Right lobe of liver (tissue), 6 donors: ENCODE data around the gene LILRA6. TPM values are rescaled to one million over a fixed set of nuclear protein-coding genes. Genes with fewer than 3 reads are reported as not detected.
A peak's percentile ranks its signal among the peaks of the same experiment; 100 is the strongest.
"Not testable (repeated sequence)": the region's sequence is repeated elsewhere in the genome, so short reads cannot be mapped to it uniquely, and the experiment has no call there.

ENCODE experiments used
- ATAC-seq, 4 donors: fragments of 200-7000 bp; cut with Tn5 transposase; one replicate each; pipeline ENCODE4 v1.9.1; 2020; ENCODE audit warnings: mild to moderate bottlenecking in 4 of 4, moderate library complexity in 4 of 4
- DNase-seq, 3 donors: peaks; one replicate each; pipeline ENCODE4 v3.0.0-alpha.2; 2020
- H3K27ac ChIP-seq, 3 donors: fragments of 200-600 bp; one replicate each; pipeline ENCODE4 v1.8.0; 2022
- H3K27me3 ChIP-seq, 2 donors: fragments of 200-600 bp; one replicate each; pipeline ENCODE4 v1.8.0; 2022
- H3K36me3 ChIP-seq, 4 donors: fragments of 200-600 bp; sonication (generic) in 1 of 4; one replicate each; pipeline versions ENCODE4 v1.5.1 to v1.8.0; 2017 to 2022; ENCODE audit warnings: control low read depth in 1 of 4
- H3K4me1 ChIP-seq, 4 donors: fragments of 200-600 bp; sonication (generic) in 1 of 4; one replicate each; pipeline versions ENCODE4 v1.5.1 to v1.8.0; 2017 to 2022; ENCODE audit warnings: control low read depth in 1 of 4
- H3K4me3 ChIP-seq, 3 donors: fragments of 200-600 bp; one replicate each; pipeline ENCODE4 v1.8.0; 2022
- H3K9me3 ChIP-seq, 4 donors: fragments of 200-600 bp; sonication (generic) in 1 of 4; one replicate each; pipeline versions ENCODE4 v1.5.1 to v1.8.0; 2017 to 2022; ENCODE audit warnings: control low read depth in 1 of 4
- POLR2A ChIP-seq: fragments of 450-650 bp; IDR thresholded peaks from one replicate; pipeline ENCODE4 v1.6.1; 2017; ENCODE audit warnings: antibody characterized with exemption, mild to moderate bottlenecking
- WGBS: methylation state at CpG from one replicate; pipeline ENCODE4 v1.1.6; 2018; ENCODE audit warnings: low coverage, low lambda C conversion rate; ENCODE audit not compliant: insufficient coverage; ENCODE audit errors: missing lambda C conversion rate; 5-methylcytosine and 5-hydroxymethylcytosine counted together
- intact Hi-C, 2 donors: fragments of 100-400 bp; cut with DNase I; formaldehyde crosslinking; loops; one replicate each; pipeline versions ENCODE4 v1.11.2 to v1.14.1; 2022
- total RNA-seq, 6 experiments: library from RNA; depleted of rRNA in 2 of 6; stranded (reverse); fragments of >200 nt in 2 of 6; fragmentation: NEBNext Ultra II Directional in 3 of 6; extraction: Animal tissue kit (Norgen Biotek cat#: 25700) in 3 of 6; gene quantifications; one replicate each; pipeline versions ENCODE4 v1.1.0 to v1.2.4, GENCODE V29; 2016 to 2023
- TF ChIP-seq, protein P1 (sequence below), 4 donors: fragments of 200-600 bp in 3 of 4; fragments of 450-650 bp in 1 of 4; IDR thresholded peaks; one replicate each; pipeline versions ENCODE4 v1.5.1 to v1.8.0; 2016 to 2022; ENCODE audit warnings: antibody characterized with exemption in 4 of 4, mild to moderate bottlenecking in 2 of 4
- donor health status: DM: no; HTN: yes; CAD: no.
- donor health status: DM: no; HTN: no; CAD: no.
- donor health status: DM: no; HTN: no; CAD: no.
- donor health status: DM: no; HTN: yes; CAD: no.
- donor health status: DM: no; HTN: yes; CAD: no.

The LILRA6 gene
- total RNA-seq, 6 experiments from 2014 or later = 0.61 to 4.9 (median 0.98) TPM

DNA sequence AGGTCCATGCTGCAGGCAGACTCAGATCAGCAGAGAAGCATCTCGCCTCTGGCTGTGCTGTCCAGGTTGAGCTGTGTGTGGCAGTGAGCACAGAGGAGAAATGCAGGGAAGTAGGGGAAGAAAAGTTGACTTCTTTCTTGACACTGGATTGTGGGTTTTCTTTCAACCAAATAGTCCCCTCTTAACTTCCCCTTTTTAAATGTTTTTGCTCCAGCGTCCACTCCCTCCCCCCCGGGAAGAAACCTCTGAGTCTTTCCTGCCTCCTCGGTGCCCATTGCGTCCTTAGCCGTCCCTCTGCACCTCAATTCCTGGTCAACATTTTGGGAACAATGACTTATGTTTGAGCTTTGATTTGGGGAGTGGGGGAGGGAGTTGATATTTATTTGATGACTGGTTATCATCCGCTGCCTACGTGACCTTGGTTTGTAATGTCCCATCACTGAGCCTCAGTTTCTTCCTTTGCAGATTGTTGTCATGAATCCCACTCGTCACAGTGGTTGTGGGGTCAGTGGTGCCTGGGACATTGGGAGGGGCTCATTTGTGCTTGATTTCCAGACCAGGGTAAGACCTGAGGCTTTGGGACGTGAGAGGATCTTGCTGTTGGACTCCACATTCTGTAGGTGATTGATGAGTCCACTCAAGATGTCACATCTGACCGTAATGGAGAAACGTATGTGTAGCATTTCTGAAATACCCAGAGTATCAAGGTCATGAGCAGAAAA lies 38.6 kb upstream of the LILRA6 start, which contains the start of gene LILRB2:
LILRB2 (minus strand) TSS at position 104 of the 722 bp plus-strand sequence. CDS start 614 bp downstream, outside the sequence.
- Histone ChIP-seq H3K4me3 (peak within 1 kb of the TSS in 2 of 3 donors; percentile 11 to 21), H3K27ac (peak within 1 kb of the TSS in 2 of 3 donors; percentile 28 to 47), H3K9me3 (no peaks in the 10 kb centered on the region), H3K27me3 (no peaks in the 10 kb centered on the region), H3K4me1 (no peaks in the 10 kb centered on the region), H3K36me3 (no peaks in the 10 kb centered on the region)
- TF ChIP-seq, protein P1, sequence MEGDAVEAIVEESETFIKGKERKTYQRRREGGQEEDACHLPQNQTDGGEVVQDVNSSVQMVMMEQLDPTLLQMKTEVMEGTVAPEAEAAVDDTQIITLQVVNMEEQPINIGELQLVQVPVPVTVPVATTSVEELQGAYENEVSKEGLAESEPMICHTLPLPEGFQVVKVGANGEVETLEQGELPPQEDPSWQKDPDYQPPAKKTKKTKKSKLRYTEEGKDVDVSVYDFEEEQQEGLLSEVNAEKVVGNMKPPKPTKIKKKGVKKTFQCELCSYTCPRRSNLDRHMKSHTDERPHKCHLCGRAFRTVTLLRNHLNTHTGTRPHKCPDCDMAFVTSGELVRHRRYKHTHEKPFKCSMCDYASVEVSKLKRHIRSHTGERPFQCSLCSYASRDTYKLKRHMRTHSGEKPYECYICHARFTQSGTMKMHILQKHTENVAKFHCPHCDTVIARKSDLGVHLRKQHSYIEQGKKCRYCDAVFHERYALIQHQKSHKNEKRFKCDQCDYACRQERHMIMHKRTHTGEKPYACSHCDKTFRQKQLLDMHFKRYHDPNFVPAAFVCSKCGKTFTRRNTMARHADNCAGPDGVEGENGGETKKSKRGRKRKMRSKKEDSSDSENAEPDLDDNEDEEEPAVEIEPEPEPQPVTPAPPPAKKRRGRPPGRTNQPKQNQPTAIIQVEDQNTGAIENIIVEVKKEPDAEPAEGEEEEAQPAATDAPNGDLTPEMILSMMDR (IDR thresholded peaks at IDR 0.05) = no peak
- TF ChIP-seq POLR2A = no peak
- ATAC-seq (peak in 3 of 4 donors; percentile 29 to 57 (median 53)), DNase-seq (no peak)
- WGBS = 40% methylated on average over 12 of the region's 12 CpGs
- intact Hi-C loops = no loop called here

DNA sequence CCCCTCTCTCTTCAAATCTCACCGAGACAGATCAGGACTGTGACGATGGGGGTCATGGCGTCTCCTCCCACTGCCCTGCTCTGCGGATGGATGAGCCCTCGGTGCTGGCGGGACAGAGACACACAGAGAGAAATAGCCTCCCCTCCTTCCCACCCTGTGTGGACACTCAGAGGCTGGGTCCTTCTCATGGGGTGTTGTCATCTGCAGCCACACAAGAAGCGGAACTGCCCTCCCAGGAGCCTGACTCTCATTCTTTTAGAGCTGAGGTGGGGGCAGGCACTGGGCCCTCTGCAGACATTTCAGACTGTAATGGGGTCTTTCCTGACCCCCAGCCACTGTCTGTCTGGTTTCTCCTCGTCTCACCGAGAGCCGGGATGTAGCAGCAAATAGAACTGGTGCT lies 37.9 kb upstream of the LILRA6 start:
- DNase-seq = not testable (repeated sequence)
- ATAC-seq = peak; percentile 52 to 71 (median 59)
- peak overlapping the region in 2 of 3 donors; percentile 28 to 47 for H3K27ac ChIP-seq

DNA sequence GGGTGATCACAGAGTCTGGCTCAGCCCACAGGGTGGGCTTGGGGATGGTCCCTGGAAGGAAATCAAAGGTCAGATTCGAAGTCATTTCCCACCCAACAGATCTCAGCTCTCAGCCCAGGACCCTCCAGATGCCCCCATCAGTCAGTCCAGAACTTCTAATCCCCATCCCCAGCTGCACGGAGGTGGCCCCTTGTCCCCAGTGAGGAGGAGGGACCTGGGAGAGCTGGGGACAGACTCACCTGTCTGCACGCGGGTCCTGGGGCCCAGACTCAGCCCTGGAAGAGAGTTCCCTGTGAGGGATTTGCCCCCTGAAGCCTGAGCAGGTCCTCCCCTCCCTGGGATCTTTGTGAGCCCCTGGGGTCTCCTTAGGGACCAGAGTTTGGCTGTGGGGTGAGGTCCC lies 37.4 kb upstream of the LILRA6 start:
- Histone ChIP-seq H3K4me3 (peak overlapping the region in 1 of 3 donors; percentile 11), H3K27ac (peak overlapping the region in 2 of 3 donors; percentile 28 to 47)
- H3K9me3 ChIP-seq, H3K4me1 ChIP-seq, ATAC-seq, H3K36me3 ChIP-seq, intact Hi-C loops, DNase-seq, H3K27me3 ChIP-seq: not testable (repeated sequence)
- WGBS = 14% methylated on average over 4 of the region's 4 CpGs

More for the DNA sequence above, 37.9 kb upstream of the LILRA6 start:
- H3K27me3 ChIP-seq, H3K9me3 ChIP-seq, H3K4me1 ChIP-seq, intact Hi-C loops, H3K36me3 ChIP-seq: not testable (repeated sequence)
- peak overlapping the region in 2 of 3 donors; percentile 11 to 21 for H3K4me3 ChIP-seq
- WGBS = 31% methylated on average over 9 of the region's 10 CpGs

DNA sequence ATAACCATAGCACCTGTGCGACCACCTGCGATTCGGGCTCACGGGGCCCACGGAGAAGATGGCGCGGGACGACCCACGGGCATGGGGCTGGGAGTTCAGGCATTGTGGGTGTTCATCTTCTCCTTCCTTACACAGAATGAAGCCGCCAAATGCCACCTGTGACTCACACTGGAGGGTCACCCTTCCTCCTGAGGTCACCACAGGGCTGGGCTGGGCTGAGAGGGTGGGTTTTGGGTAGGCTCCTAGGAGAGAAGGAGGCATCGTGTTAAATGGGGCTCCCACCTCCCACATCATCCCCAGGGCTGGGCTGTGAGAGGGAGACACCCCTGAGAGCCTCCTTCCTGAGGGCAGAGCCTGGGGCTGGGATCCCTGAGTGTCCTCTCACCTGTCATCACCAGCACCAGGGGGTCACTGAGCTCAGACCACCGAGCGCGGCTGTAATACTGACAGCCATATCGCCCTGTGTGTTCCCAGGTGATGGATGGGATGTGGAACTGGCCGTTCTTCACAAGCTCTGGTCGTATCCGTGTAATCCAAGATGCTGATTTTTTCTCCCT lies 36.9 kb upstream of the LILRA6 start:
- intact Hi-C loops = no loop called here
- 50% methylated on average over 9 of the region's 18 CpGs for WGBS
- ATAC-seq = no peak
- Histone ChIP-seq H3K9me3 (no peaks in the 10 kb centered on the region), H3K27me3 (no peaks in the 10 kb centered on the region), H3K4me3 (no peak overlapping the region), H3K27ac (no peak overlapping the region), H3K36me3 (no peaks in the 10 kb centered on the region), H3K4me1 (no peaks in the 10 kb centered on the region)
- DNase-seq = no peak
- TF ChIP-seq, protein P1 (IDR thresholded peaks at IDR 0.05) = no peak
- no peak for TF ChIP-seq POLR2A

DNA sequence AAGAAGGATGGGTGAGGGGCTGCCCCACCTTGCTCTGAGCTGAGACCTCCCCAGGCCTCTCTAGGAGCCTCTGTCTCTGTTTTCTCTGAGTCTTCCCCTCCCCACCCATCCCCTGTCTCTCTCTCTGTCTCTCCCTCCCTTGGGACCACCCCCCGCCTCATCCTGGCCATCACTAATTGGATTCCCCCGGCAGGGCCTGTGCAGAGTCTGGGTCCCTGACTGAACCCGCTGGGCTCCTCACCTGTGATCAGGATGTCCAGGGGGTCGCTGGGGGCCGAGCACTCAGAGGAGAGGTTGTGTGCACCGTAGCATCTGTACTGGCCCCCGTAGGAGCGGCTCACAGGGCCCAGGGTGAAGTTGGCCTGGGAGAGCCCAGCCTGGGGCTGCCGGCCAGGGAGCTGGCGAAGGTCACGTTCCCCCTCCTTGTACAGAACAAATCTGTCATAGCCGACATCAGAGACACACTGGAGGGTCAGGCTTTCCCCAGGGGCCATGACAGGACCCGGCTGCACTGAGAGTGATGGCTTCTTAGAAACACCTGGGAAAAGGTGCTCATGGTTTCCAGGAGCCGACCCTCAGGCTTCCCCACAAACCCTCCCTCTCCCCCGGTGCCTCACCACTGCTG lies 36.1 kb upstream of the LILRA6 start:
- H3K27ac ChIP-seq, ATAC-seq, H3K9me3 ChIP-seq, DNase-seq, H3K4me3 ChIP-seq, intact Hi-C loops, H3K27me3 ChIP-seq, H3K4me1 ChIP-seq, H3K36me3 ChIP-seq: not testable (repeated sequence)
- WGBS = 52% methylated on average over 3 of the region's 15 CpGs

DNA sequence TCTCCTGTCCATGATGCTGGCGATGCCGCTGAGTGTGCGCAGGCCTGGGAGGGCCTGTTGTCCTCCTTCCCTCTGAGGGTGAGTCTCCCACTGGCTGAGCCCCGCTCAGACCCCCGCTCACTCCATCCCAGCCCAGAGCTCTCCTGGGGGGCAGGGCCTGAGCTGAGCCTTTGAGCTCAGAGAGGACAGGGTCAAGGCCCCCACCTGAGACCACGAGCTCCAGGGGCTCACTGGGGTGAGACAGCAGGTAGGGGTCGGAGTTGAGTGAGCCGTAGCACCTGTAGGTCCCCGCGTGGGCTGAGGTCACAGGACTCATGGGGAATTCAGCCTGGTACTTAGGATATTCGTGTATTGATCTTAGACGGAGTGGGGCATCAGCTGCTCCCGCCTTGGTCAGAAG lies 35.5 kb upstream of the LILRA6 start:
- intact Hi-C loops, H3K4me1 ChIP-seq, H3K27ac ChIP-seq, H3K36me3 ChIP-seq, H3K27me3 ChIP-seq, H3K9me3 ChIP-seq, H3K4me3 ChIP-seq, DNase-seq, ATAC-seq: not testable (repeated sequence)
- whole genome bisulfite sequencing = no CpG with 5 or more reads among the region's 13 CpGs

DNA sequence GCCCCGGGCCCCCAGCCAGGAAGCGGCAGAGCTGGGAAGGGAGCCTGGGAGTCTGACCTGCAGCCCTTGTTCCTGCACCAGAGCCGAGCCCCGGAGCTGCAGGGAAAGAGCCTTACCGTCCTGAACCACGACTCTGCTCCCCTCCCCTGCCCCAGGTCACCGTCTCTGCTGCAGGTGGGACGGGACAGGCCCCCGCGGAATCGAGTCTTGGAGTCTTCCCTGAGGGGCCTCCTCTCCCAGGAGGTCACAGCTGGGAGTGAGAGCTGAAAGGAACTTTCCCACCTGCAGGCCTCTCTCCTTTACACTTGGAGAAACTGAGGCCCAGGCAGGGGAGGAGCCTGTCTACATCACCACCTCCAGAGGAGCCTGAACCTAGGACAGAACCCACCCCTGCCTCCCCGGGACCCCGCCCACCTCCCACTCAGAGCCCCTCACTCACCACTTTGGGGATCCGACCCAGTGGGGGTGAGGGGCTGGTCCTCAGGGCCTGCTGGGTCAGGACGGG lies 34.6 kb upstream of the LILRA6 start:
- H3K27ac ChIP-seq, intact Hi-C loops, H3K36me3 ChIP-seq, DNase-seq, H3K9me3 ChIP-seq, H3K4me3 ChIP-seq, H3K27me3 ChIP-seq, ATAC-seq, H3K4me1 ChIP-seq: not testable (repeated sequence)
- no CpG with 5 or more reads among the region's 15 CpGs for WGBS
